HEK293 (cell line): ENCODE measurements around the gene C2CD2L.

Experiments
- BCL11B ChIP-seq: fragments of 450-650 bp; formaldehyde crosslinking; IDR thresholded peaks from 2 replicates; pipeline ENCODE4 v1.5.1; 2016; ENCODE audit warnings: low read depth, missing biosample characterization, missing genetic modification characterization
- FEZF1 ChIP-seq: fragments of 450-650 bp; formaldehyde crosslinking; IDR thresholded peaks from 2 replicates; pipeline ENCODE4 v1.5.1; 2016; ENCODE audit warnings: missing biosample characterization, missing genetic modification characterization
- GLI4 ChIP-seq: fragments of 450-650 bp; formaldehyde crosslinking; IDR thresholded peaks from 2 replicates; pipeline ENCODE4 v1.5.1; 2016; ENCODE audit warnings: missing biosample characterization, missing genetic modification characterization
- GLIS2 ChIP-seq: fragments of 450-650 bp; formaldehyde crosslinking; IDR thresholded peaks from 2 replicates; pipeline ENCODE4 v1.5.1; 2016; ENCODE audit warnings: missing biosample characterization, missing genetic modification characterization
- HIC1 ChIP-seq: fragments of 450-650 bp; formaldehyde crosslinking; IDR thresholded peaks from 2 replicates; pipeline ENCODE4 v1.5.1; 2016; ENCODE audit warnings: missing biosample characterization, missing genetic modification characterization
- PRDM10 ChIP-seq: fragments of 450-650 bp; formaldehyde crosslinking; IDR thresholded peaks from 2 replicates; pipeline ENCODE4 v1.5.1; 2016; ENCODE audit warnings: missing biosample characterization, missing genetic modification characterization
- SCRT1 ChIP-seq: fragments of 450-650 bp; formaldehyde crosslinking; IDR thresholded peaks from 2 replicates; pipeline ENCODE4 v1.5.1; 2016; ENCODE audit warnings: missing biosample characterization, missing genetic modification characterization, borderline replicate concordance
- ZBTB17 ChIP-seq: fragments of 450-650 bp; formaldehyde crosslinking; IDR thresholded peaks from 2 replicates; pipeline ENCODE4 v1.5.1; 2016; ENCODE audit warnings: missing biosample characterization, missing genetic modification characterization
- ZBTB20 ChIP-seq: fragments of 450-650 bp; formaldehyde crosslinking; IDR thresholded peaks from 2 replicates; pipeline ENCODE4 v1.5.1; 2016; ENCODE audit warnings: missing biosample characterization, missing genetic modification characterization
- ZEB2 ChIP-seq: fragments of 450-650 bp; formaldehyde crosslinking; IDR thresholded peaks from 2 replicates; pipeline ENCODE4 v1.5.1; 2016; ENCODE audit warnings: missing biosample characterization, missing genetic modification characterization
- ZFP3 ChIP-seq: fragments of 450-650 bp; formaldehyde crosslinking; IDR thresholded peaks from 2 replicates; pipeline ENCODE4 v1.5.1; 2016; ENCODE audit warnings: low read depth, missing biosample characterization, missing genetic modification characterization
- ZFP41 ChIP-seq: fragments of 450-650 bp; formaldehyde crosslinking; IDR thresholded peaks from 2 replicates; pipeline ENCODE4 v1.5.1; 2016; ENCODE audit warnings: missing biosample characterization, missing genetic modification characterization, borderline replicate concordance
- ZNF138 ChIP-seq: fragments of 450-650 bp; formaldehyde crosslinking; IDR thresholded peaks from 2 replicates; pipeline ENCODE4 v1.5.1; 2016; ENCODE audit warnings: missing biosample characterization, missing genetic modification characterization, borderline replicate concordance
- ZNF184 ChIP-seq: fragments of 450-650 bp; IDR thresholded peaks from 2 replicates; pipeline ENCODE4 v1.5.1; 2018; ENCODE audit warnings: missing biosample characterization, mild to moderate bottlenecking, missing genetic modification characterization
- ZNF214 ChIP-seq: fragments of 450-650 bp; formaldehyde crosslinking; IDR thresholded peaks from 2 replicates; pipeline ENCODE4 v1.5.1; 2017; ENCODE audit warnings: missing biosample characterization, mild to moderate bottlenecking, missing genetic modification characterization, borderline replicate concordance
- ZNF24 ChIP-seq: fragments of 450-650 bp; formaldehyde crosslinking; IDR thresholded peaks from 2 replicates; pipeline ENCODE4 v1.5.1; 2016; ENCODE audit warnings: missing biosample characterization, missing genetic modification characterization
- ZNF311 ChIP-seq: fragments of 450-650 bp; formaldehyde crosslinking; IDR thresholded peaks from 2 replicates; pipeline ENCODE4 v1.5.1; 2017; ENCODE audit warnings: missing biosample characterization, missing genetic modification characterization, borderline replicate concordance
- ZNF37A ChIP-seq: fragments of 450-650 bp; IDR thresholded peaks from 2 replicates; pipeline ENCODE4 v1.5.1; 2018; ENCODE audit warnings: missing biosample characterization, missing genetic modification characterization
- ZNF416 ChIP-seq: fragments of 450-650 bp; formaldehyde crosslinking; IDR thresholded peaks from 2 replicates; pipeline ENCODE4 v1.5.1; 2016; ENCODE audit warnings: missing biosample characterization, missing genetic modification characterization
- ZNF473 ChIP-seq: fragments of 450-650 bp; formaldehyde crosslinking; IDR thresholded peaks from 2 replicates; pipeline ENCODE4 v1.5.1; 2017; ENCODE audit warnings: missing biosample characterization, missing genetic modification characterization
- ZNF585B ChIP-seq: fragments of 450-650 bp; formaldehyde crosslinking; IDR thresholded peaks from 2 replicates; pipeline ENCODE4 v1.5.1; 2016; ENCODE audit warnings: missing biosample characterization, missing genetic modification characterization
- ZNF677 ChIP-seq: fragments of 450-650 bp; IDR thresholded peaks from 2 replicates; pipeline ENCODE4 v1.5.0; 2018; ENCODE audit warnings: missing biosample characterization, mild to moderate bottlenecking, missing genetic modification characterization, moderate library complexity
- ZNF707 ChIP-seq: fragments of 450-650 bp; formaldehyde crosslinking; IDR thresholded peaks from 2 replicates; pipeline ENCODE4 v1.5.1; 2016; ENCODE audit warnings: missing biosample characterization, missing genetic modification characterization
- TF ChIP-seq, protein P1 (sequence below): fragments of 450-650 bp; formaldehyde crosslinking; IDR thresholded peaks from 2 replicates; pipeline ENCODE4 v1.5.1; 2016; ENCODE audit warnings: missing biosample characterization, missing genetic modification characterization
- TF ChIP-seq, protein P2 (sequence below): fragments of 450-650 bp; formaldehyde crosslinking; IDR thresholded peaks from 2 replicates; pipeline ENCODE4 v1.5.1; 2017; ENCODE audit warnings: missing biosample characterization, mild to moderate bottlenecking, missing genetic modification characterization, moderate library complexity
- TF ChIP-seq, protein P3 (sequence below): fragments of 450-650 bp; formaldehyde crosslinking; IDR thresholded peaks from 2 replicates; pipeline ENCODE4 v1.5.1; 2016; ENCODE audit warnings: missing biosample characterization, missing genetic modification characterization
- TF ChIP-seq, protein P4 (sequence below): fragments of 450-650 bp; formaldehyde crosslinking; IDR thresholded peaks from 2 replicates; pipeline ENCODE4 v1.5.1; 2016; ENCODE audit warnings: missing biosample characterization, missing genetic modification characterization
- TF ChIP-seq, protein P5 (sequence below): fragments of 450-650 bp; formaldehyde crosslinking; IDR thresholded peaks from 2 replicates; pipeline ENCODE4 v1.5.1; 2016; ENCODE audit warnings: missing biosample characterization, missing genetic modification characterization

The C2CD2L gene

GRCh38 chr11:119120639-119121007 is 13.5 kb downstream of the C2CD2L start (continued):
- no peak for TF ChIP-seq ZNF24
- TF ChIP-seq ZNF585B (tag by site-specific recombination), result no peak
- TF ChIP-seq, protein P1, sequence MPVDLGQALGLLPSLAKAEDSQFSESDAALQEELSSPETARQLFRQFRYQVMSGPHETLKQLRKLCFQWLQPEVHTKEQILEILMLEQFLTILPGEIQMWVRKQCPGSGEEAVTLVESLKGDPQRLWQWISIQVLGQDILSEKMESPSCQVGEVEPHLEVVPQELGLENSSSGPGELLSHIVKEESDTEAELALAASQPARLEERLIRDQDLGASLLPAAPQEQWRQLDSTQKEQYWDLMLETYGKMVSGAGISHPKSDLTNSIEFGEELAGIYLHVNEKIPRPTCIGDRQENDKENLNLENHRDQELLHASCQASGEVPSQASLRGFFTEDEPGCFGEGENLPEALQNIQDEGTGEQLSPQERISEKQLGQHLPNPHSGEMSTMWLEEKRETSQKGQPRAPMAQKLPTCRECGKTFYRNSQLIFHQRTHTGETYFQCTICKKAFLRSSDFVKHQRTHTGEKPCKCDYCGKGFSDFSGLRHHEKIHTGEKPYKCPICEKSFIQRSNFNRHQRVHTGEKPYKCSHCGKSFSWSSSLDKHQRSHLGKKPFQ (tag by site-specific recombination), result peak; percentile 52; the same call in 1 of the 2 replicates
- TF ChIP-seq ZBTB20, result 0 out of 2 replicates have a peak, but pooled peaks have one; percentile 16
- TF ChIP-seq BCL11B, result no peak
- TF ChIP-seq ZNF214 (tag by site-specific recombination), result no peak
- TF ChIP-seq HIC1, result no peak
- TF ChIP-seq ZNF473, result no peak
- TF ChIP-seq, protein P2, sequence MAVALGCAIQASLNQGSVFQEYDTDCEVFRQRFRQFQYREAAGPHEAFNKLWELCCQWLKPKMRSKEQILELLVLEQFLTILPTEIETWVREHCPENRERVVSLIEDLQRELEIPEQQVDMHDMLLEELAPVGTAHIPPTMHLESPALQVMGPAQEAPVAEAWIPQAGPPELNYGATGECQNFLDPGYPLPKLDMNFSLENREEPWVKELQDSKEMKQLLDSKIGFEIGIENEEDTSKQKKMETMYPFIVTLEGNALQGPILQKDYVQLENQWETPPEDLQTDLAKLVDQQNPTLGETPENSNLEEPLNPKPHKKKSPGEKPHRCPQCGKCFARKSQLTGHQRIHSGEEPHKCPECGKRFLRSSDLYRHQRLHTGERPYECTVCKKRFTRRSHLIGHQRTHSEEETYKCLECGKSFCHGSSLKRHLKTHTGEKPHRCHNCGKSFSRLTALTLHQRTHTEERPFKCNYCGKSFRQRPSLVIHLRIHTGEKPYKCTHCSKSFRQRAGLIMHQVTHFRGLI (tag by site-specific recombination), result no peak
- no peak for TF ChIP-seq ZFP3
- TF ChIP-seq FEZF1 (tag by site-specific recombination), result 0 out of 2 replicates have a peak, but pooled peaks have one; percentile 15
- no peak for TF ChIP-seq ZNF184 (tag by site-specific recombination)
- no peak for TF ChIP-seq SCRT1 (tag by site-specific recombination)
- no peak for TF ChIP-seq ZNF138 (tag by site-specific recombination)
- TF ChIP-seq, protein P3, sequence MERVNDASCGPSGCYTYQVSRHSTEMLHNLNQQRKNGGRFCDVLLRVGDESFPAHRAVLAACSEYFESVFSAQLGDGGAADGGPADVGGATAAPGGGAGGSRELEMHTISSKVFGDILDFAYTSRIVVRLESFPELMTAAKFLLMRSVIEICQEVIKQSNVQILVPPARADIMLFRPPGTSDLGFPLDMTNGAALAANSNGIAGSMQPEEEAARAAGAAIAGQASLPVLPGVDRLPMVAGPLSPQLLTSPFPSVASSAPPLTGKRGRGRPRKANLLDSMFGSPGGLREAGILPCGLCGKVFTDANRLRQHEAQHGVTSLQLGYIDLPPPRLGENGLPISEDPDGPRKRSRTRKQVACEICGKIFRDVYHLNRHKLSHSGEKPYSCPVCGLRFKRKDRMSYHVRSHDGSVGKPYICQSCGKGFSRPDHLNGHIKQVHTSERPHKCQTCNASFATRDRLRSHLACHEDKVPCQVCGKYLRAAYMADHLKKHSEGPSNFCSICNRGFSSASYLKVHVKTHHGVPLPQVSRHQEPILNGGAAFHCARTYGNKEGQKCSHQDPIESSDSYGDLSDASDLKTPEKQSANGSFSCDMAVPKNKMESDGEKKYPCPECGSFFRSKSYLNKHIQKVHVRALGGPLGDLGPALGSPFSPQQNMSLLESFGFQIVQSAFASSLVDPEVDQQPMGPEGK (tag by site-specific recombination), result no peak
- no peak for TF ChIP-seq ZFP41 (tag by site-specific recombination)
- no peak for TF ChIP-seq ZEB2
- TF ChIP-seq GLIS2 (tag by site-specific recombination), result no peak
- peak; percentile 60; the same call in 1 of the 2 replicates for TF ChIP-seq ZBTB17
- TF ChIP-seq GLI4 (tag by site-specific recombination), result no peak
- TF ChIP-seq ZNF707 (tag by site-specific recombination), result no peak
- TF ChIP-seq ZNF37A (tag by site-specific recombination), result no peak
- no peak for TF ChIP-seq ZNF416
- no peak for TF ChIP-seq ZNF677 (tag by site-specific recombination)
- TF ChIP-seq ZNF311 (tag by site-specific recombination), result no peak
- TF ChIP-seq, protein P4, sequence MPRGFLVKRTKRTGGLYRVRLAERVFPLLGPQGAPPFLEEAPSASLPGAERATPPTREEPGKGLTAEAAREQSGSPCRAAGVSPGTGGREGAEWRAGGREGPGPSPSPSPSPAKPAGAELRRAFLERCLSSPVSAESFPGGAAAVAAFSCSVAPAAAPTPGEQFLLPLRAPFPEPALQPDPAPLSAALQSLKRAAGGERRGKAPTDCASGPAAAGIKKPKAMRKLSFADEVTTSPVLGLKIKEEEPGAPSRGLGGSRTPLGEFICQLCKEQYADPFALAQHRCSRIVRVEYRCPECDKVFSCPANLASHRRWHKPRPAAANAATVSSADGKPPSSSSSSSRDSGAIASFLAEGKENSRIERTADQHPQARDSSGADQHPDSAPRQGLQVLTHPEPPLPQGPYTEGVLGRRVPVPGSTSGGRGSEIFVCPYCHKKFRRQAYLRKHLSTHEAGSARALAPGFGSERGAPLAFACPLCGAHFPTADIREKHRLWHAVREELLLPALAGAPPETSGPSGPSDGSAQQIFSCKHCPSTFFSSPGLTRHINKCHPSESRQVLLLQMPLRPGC (tag by site-specific recombination), result 0 out of 2 replicates have a peak, but pooled peaks have one; percentile 34
- TF ChIP-seq PRDM10 (tag by site-specific recombination), result peak; percentile 56; the same call in 1 of the 2 replicates
- TF ChIP-seq, protein P5, sequence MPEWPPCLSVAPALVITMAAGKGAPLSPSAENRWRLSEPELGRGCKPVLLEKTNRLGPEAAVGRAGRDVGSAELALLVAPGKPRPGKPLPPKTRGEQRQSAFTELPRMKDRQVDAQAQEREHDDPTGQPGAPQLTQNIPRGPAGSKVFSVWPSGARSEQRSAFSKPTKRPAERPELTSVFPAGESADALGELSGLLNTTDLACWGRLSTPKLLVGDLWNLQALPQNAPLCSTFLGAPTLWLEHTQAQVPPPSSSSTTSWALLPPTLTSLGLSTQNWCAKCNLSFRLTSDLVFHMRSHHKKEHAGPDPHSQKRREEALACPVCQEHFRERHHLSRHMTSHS (tag by site-specific recombination), result no peak
